NCI-H446 treated with DMSO at 0.1 percent for 48 hours (cell line): ENCODE results near the gene KCNN3.

ENCODE experiments used
- DNase-seq: peaks from one replicate; lab custom pipeline; 2025; lab: John Stamatoyannopoulos, UW

KCNN3 gene

DNA sequence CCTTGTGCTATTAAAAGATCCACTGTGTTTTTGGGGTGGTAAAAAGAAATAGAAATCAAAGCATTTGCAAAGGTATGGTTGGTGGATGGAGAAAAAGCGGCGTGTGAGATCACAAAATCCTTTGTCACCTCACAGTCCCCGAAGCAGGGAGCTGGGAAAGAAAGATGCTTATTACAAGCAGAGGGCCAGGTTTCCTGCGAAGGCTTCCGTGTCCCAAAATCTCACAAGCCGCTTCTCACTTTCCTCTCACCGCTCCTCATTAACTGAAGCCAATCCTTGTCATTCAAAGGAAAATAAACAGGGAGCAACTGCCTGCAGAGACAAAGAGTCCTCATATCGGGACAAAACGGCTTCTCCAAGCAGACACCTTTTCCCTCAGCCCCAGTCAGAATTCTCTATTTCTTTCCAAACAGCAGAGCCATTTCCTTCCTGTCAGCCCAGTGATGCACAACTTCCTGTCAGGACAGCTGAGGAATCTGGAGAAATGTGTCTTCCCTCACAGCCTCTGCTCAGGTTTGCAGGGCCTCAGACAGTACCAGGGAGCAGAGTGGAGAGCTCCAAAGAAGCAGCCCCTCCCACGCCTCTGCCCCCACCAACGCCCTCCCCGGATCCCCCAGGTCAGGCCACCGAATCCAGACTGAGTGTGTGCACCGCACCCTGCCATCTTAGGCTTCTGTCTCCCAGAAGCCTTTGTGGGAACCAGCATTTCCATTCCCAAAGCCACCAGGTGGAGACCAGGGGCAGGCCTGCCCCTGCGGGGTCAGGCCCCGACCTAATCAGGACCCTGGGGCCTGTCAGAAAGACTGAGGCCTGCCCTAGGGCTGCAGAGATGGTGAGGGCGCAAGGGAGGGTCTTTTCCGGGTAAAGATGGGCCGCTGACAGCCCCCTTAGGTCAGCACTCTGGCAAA is 29.6 kb downstream of the KCNN3 start:
- no peak for DNase-seq

DNA sequence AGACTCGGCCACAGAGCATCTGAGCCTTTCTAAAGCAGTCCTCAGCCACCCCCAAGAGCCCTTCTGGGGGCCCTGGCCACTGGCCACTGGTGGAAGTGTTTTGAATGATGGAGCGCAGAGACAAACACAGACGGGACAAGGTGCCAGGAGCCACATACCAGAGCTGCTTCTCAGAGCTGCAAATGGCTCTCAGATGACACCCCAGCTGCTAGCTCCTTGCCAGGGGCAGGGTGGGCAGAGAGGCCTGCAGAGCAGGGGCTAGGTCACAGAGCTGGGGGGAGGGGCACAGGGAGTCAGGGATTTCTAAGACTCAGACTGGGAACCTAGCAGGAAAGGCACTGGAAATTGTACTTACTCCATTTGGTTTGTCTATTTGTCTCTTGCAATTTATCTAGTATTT is 30.4 kb downstream of the KCNN3 start:
- no peak for DNase-seq

DNA sequence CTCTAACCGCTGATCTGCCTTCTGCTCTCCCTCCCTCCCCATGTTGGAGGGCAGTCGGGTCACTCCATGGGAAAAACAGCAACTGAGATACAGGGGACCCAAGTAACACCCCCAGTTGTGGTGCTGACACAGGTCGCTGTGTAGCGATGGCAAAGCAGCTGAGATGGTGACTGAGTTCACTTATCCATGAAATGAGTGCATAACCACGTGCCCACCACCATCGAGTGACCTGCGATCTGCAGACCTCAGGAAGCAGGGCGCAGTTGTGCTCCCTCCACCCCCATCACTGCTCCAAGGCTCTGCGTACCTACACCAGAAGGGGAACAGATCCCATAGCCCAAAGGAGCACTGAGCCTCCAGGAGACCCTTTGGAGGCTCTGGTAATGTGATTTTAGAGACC is 31.1 kb downstream of the KCNN3 start:
- no peak for DNase-seq

DNA sequence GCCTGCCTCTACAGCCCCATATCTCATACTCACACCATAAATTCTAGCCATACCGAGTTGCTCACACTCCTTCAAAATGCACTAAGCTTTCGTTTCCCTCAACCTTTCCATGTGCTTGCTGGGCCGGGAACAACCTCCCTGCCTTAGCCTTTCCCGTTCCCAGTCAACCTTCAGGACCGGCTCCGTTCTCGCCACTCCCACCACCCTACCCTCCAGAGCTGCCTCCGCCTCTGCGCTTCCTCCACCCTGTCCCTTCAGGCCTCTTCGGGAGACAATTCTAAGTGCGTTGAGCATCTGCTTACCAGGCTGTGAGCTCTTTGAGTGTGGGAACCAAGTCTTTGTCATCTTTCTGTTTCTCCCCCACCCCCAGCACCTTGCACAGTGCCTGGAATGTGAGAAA is 31.6 kb downstream of the KCNN3 start:
- DNase-seq, result no peak

DNA sequence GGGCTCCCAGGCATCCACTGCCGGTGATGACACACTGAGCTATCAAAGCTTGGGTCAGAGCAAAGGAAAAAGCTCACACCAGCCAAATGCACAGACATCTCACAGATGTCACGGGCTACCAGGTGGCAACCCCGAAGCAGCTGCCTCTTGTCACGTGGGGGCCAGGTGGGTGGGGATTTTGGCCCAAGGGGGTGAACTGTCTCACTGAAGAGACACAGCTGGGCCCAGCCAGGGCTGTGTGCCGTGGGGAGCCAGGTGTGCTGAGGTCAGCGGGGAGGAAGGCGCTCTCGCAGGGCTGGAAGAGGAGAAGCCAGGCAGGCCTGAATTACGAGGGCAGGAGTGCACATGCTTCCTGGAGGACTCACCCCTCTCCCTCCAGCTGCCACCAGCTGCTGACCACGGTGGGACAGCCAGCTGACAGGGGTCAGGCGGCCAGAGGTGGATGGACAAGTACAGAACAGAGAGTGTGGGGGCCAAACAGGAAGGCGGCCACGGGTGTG is 32.4 kb downstream of the KCNN3 start:
- DNase-seq, result no peak

DNA sequence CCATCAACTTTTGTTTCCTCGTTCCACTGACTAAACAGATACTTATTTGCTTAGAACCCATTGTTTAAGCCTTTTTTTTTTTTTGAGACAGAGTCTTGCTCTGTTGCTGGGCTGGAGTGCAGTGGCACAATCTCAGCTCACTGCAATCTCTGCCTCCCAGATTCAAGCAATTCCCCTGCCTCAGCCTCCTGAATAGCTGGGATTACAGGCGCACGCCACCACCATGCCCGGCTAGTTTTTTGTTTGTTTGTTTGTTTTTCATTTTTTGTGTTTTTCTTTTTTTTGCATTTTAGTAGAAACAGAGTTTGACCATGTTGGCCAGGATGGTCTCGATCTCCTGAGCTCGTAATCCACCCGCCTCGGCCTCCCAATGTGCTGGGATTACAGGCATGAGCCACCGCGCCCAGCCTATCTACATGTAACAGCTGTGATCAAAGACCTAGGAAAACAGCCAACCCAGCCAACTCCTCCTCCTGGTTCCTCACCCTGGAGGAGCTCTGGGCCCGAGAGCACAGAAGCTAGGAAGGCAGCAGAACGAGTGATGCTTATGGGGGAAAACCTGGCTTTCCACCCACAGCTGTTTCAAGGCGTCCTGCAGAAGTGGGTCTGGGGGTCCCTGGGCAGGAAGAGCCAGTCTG is 32.9 kb downstream of the KCNN3 start:
- peak; percentile 20 for DNase-seq

DNA sequence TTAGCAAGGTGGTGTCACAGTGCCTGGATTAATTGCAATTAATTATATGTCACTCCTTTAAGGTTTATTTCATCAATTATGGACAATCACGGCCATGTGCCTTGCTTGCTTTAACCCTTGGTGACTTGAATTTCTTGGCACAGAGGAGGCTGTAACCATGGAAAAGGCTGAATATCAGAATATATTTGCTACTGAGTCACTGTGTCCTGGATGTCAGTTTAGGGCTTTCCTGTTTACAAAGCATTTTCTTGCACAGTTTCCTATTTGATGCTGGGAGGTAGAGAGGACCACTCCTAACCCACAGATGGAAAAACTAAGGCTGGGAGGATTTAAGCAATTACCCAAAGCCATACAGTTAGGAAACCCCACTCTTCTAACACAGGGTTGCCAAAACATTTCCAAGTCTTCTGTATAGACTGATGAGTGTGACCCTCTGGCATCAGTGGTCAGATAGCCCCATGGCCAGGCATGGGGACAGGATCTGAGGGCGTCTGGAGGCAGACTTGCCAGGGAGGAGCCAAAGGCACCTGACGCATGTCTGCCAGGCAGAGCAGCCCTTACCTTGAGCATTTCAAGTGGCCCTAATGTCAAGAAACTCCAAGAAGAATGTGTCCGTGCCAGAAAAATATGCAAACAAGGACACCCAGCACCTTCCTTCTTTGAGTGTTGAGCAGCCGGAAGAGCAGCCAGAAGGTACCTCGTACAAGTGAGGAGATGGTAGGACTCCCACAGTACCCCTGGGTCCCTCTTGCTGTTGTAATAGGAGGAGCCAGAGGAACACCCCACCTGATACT is 34.4 kb downstream of the KCNN3 start:
- no peak for DNase-seq

DNA sequence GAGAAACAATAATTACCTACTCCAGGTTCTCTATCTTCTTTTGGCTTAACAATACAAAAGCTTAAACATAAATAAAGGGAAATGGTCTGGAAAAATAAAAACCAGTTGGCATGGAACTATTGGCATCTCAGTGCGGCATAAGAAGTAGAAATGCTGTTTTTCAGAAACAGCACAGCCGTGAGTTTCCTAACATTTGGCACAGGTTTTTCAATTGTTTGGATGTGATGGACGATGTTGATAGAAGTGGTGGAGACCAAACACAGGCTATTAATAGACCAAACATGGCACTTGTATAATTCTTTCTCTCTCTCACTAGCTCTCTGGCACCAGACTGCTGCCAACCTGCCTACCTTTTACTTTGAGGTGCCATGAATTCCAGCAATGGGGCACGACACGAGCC is 36.2 kb downstream of the KCNN3 start:
- no peak for DNase-seq

DNA sequence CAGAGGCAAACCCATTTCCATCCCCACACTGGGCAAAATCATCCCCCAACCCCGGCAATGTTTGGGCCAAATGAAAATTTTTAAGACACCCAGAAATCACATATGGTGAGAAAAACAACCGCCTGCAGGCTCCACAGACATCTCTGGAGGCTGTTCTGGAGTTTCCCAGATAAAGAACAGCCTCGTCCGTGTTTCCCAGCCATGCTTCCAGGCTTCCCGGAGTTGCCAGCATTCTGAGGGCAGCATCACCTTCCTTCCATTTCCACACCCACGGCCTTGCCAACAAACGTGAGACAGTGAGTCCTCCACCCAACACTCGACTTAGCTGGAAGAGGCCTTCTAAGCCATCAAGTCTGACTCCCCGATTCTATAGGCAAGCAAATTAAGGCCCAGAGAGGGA is 36.9 kb downstream of the KCNN3 start:
- no peak for DNase-seq

DNA sequence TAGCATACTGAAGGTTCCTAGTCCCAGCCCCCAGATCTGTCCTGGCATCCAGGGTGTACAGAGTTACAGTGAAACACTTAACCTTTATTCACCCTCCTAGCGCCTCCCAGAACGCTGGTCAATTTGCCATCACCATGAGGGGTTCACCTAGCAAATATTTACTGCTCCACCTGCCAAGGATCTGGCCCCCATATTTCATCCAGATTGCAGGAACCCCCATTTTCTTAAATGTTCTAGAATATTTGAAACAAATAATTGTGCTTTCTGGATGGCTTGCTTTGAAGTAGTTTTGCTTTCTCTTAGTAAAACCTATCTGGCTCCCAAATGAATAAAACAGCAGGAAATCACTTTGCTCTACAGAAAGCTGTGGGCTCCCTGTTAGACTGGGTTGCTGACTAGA is 37.7 kb downstream of the KCNN3 start:
- DNase-seq, result no peak

DNA sequence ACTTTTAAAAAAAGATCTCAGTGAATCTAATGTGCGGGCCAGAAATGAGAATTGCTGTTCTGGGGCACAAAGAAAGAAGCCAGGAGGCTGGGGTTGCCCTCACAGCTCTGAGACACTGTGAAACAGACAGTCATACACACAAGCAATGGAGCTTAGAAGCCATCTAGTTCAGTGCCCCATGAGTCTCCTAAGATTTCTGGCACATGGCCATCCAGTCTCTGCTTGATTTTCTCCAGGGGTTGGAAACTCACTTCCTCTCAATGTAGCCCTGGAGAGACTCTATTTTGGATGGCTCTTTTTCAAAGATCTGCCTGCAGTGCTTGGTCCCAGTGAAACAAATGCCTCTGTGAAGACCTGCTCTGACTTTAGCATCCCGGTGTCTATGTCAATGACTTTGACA is 38.6 kb downstream of the KCNN3 start:
- no peak for DNase-seq

DNA sequence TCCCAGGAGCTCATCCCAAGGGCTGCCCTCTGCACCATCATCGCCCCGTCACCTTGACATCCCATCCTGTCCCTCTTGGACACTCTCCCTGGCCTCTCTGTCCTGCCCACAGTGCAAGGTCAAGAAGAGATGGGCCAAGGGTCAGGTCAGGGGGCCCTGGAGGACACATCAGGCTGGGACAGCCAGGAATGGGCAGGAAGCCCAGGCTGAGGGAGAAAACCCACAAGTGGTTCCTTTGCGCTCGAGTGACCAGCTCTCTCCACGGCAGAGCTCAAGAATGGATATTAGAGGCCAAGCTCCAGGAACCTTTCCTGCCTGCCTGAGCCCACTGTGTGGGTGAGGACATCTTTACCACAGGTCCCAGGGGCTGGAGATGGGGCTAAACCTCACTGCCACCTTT is 41.0 kb downstream of the KCNN3 start:
- no peak for DNase-seq

DNA sequence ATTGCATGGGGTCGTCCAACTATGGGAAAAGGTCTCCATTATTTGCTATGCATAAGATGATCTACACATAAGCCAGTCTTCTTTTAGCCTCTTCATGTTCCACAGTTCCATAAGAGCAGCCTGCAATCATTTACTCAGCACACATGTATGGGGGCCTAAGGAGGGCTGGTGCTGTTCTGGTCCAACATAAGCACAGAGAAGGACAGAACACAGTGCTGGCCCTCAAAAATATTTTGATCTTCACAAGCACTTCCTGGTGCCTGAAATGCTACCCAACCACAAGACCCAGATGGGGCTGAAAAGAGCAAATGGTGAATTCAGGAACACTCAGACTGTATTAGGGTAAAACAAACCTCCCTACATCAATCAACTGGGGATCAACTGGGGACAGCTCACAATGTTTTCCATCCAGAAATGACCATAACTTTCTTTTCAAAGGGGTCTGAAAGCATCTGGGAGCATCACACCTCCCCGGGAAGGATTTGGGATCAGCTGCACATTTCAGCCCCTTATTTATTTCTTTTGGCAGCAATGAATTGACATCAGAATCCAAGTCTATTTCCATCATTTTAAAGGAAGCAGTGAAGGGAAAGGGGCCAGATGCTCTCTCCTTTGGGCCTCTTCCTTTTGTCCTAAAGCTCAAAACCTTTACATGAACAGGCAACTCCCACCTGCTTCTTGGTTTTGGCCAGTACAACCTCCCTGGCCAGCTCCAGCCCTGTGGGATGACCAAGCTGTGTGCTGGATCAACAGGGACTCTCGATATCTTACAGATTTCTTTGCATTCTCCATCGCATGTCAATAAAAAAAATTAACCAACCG is 45.7 kb downstream of the KCNN3 start:
- no peak for DNase-seq

DNA sequence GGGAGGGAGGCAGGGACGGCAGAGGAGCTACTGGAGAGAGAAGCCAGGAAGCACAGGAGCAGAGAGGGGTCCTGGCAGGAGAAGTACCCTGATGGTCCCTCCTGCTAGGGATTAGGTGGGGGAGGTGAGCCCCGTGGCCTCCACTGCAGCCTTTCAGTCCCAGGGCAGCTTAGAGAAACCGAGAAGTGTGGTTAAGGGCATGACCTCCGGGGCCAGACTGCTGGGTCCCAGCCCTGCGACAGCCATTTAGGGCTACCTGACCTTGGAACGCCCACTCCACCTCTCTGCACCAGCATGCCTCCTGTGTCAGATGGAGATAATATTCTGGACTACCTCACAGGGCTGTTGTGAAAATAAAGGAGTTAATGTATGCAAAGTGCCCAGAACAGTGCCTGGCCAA is 47.4 kb downstream of the KCNN3 start:
- no peak for DNase-seq

DNA sequence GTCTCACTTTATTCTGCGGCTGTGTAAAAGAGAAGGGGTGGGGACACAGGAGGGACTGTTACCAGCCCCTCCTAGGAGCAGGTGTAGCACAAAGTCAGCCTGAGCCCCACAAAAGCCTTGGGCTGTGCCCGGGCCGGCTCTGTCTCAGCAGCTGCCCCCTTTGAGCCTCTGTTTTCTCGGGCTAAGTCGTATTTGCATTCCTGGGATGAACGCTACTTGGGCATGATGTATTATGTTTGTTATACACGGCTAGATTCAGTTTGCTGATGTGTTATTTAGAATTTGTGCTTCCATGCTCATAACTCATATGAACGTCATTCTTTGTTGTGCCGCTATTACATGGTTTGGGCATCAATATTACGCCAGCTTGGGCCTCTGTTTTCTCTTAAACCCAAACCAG is 47.8 kb downstream of the KCNN3 start:
- no peak for DNase-seq

DNA sequence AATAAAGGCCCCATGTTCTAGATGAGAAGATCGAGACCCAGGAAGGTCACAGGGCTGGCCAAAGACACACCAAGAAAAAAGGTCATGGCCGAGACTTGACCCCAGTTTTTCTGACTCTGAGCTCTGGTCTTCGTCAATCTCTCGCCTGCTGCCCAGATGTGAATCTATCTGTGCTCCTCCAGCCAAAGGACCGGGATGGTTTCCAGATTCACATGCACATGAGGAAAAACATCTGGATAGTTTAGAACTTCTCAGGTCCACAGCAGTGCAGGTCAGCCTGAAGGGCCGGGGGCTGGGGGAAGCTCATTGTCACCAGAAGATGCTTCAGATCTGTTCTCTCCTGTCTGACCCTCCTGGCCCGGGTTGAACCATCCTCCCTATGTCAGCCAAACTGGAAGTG is 49.0 kb downstream of the KCNN3 start:
- DNase-seq, result no peak

DNA sequence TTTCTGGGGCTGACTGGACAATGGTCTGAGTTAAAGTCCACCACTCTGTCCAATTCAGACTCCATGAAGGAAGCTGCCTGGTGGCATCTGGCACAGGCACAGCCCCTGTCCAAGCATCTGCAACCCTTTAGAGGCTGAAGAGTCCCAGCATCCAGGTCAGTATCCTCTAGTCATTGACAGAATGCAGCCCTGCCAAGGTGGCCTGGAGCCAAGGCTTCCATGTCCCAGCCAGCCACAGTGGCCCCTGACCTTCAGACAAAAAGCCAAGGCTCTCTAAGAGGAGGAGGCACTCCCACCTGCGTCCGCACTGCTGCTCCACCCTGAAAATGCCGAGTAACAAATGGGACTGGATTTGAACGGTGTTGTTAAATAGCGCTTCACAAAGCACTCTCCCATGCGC is 49.4 kb downstream of the KCNN3 start:
- DNase-seq, result no peak

DNA sequence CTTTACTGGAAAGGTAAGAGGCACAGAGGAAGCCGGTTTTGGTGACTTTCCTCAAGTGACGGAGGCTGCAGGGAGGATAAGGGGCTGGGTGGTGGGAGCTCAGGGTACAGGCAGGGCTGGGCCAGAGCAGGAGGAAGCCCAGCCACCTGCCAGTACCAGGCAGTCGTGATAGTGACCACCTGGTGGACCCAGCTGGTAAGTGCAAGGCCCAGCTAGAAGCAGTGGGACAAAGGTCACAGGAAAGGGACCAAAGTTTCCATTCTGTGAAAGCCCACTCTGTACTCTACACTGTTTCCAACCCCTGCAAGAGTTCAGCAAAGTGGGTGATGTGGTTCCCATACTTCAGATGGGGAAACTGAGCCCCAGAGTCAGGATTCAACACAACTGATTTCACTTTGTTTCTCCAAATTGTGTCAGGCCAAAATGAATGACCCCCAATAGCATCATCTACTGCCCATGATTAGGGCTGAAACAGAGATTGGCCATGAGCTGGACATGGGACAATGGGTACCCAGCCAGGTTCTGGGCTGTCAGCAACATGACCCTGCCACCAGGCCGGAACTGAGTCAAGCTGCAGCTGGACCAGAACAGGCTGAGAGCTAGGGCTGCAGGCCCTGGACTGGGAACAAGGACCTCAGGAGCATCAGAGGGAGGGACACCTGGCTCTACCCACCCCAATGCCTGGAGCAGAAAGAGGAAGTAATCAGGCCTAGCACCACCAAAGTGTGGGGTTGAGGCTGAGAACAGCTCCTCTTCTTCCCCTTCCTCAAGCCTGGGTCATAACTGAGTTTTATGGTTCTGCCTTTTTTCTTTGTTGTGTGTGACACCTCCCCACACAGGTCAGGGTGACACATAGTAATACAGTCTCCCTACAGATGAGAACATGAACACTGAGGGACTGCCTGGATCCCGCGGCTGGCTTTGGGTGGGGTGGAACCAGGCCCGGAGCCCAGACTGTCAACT is 50.2 kb downstream of the KCNN3 start:
- no peak for DNase-seq

DNA sequence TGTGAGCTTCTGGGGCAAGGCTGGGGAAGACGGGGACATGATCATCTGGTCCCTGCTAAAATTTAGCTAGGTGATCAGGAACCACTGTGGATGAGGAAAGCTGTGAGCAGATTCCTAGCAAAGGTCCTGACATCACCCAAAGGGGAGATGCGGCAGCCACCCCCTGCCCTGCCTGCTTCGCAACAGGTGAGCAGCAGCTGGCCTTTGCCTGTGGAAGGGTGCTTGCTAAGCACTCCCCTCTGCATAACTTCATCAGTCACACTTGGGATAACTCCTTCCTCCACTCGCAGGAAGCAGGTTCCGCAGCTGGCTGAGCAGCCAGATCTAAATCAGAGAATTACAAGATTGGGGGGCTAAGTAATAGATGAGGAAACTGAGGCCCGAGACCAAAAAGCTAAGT is 51.2 kb downstream of the KCNN3 start:
- DNase-seq, result no peak

DNA sequence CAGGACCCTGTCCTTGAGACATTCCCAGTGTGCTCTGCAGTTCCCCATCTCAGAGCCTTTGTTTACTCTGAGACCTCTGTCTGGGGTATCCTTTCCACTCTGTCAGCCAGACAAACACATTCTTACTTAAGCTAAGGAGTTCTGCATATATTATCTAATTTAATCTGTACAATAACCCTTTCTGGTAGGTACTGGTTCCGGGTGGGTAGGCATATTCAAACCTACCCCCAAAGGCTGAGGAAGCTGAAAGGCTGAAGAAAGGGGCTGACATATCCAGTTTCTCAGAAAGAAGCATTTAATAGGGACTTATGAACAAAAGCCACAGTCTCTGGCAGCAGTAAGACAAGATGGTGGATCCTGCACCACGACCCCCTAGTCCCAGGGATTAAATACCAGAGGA is 53.1 kb downstream of the KCNN3 start:
- DNase-seq, result no peak

DNA sequence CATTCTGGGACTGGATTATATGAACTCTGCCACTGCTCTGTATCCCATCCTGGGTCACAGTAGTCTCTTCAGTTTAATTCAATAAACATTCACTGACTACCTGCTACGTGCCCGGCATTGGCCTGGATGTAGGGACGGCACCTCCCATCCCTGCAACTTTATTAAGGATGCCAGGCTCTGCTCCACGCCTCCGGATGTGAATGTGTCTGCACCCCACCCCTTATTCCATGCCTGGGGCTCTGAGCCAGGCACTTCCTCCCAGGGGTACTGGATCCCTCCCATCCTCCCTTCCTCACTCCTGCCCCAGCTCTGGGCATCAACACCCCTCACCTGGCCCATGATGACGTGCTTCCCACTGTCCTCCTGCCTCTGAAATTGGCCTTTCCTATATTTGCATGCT is 53.7 kb downstream of the KCNN3 start:
- no peak for DNase-seq
